Jurkat, Clone E6-1 (cell line): ENCODE results near the gene CAPN12.
A peak's percentile ranks its signal among the peaks of the same experiment; 100 is the strongest.

Experiments
- DNase-seq: peaks from one replicate; pipeline ENCODE4 v3.0.0-alpha.2; 2011; ENCODE audit warnings: low read depth, low spot score
- H3K4me3 ChIP-seq: 2 replicates; pipeline ENCODE4 v1.5.1; 2011; ENCODE audit warnings: mild to moderate bottlenecking, low read length, control low read depth, moderate library complexity

Gene CAPN12

GRCh38 chr19:38740257-38740592, 4.0 kb downstream of the CAPN12 start:
- no peak overlapping the region for H3K4me3 ChIP-seq
- no peak for DNase-seq

- H3K4me3 ChIP-seq = no peak overlapping the region
- no peak for DNase-seq
Measured at GRCh38 chr19:38739440-38740256, 4.6 kb downstream of the CAPN12 start.

GRCh38 chr19:38737921-38738737, 6.1 kb downstream of the CAPN12 start:
- no peak overlapping the region for H3K4me3 ChIP-seq
- DNase-seq = no peak

- no peak for DNase-seq
Measured at GRCh38 chr19:38737281-38737865, 6.9 kb downstream of the CAPN12 start.

GRCh38 chr19:38736413-38737280, 7.6 kb downstream of the CAPN12 start:
- H3K4me3 ChIP-seq = no peak overlapping the region
- DNase-seq = peak; percentile 17

More at GRCh38 chr19:38737281-38737865, 6.9 kb downstream of the CAPN12 start:
- H3K4me3 ChIP-seq = no peak overlapping the region

GRCh38 chr19:38736036-38736412, 8.2 kb downstream of the CAPN12 start:
- no peak for DNase-seq
- no peak overlapping the region for H3K4me3 ChIP-seq

GRCh38 chr19:38735257-38735686, 9.0 kb downstream of the CAPN12 start:
- H3K4me3 ChIP-seq = no peak overlapping the region
- no peak for DNase-seq

GRCh38 chr19:38734426-38735256, 9.6 kb downstream of the CAPN12 start:
- no peak for DNase-seq
- H3K4me3 ChIP-seq = no peak overlapping the region

- H3K4me3 ChIP-seq = no peak overlapping the region
- no peak for DNase-seq
Measured at GRCh38 chr19:38734176-38734425, 10.2 kb downstream of the CAPN12 start.

GRCh38 chr19:38733493-38734175, 10.6 kb downstream of the CAPN12 start:
- DNase-seq = no peak
- no peak overlapping the region for H3K4me3 ChIP-seq

- H3K4me3 ChIP-seq = no peak overlapping the region
- DNase-seq = no peak
Measured at GRCh38 chr19:38733241-38733492, 11.1 kb downstream of the CAPN12 start.

- no peak overlapping the region for H3K4me3 ChIP-seq
- no peak for DNase-seq
Measured at GRCh38 chr19:38731654-38732301, 12.5 kb downstream of the CAPN12 start.

- DNase-seq = no peak
- H3K4me3 ChIP-seq = no peak overlapping the region
Measured at GRCh38 chr19:38730731-38731589, 13.3 kb downstream of the CAPN12 start.

- H3K4me3 ChIP-seq = no peak overlapping the region
- DNase-seq = no peak
Measured at GRCh38 chr19:38730470-38730730, 13.9 kb downstream of the CAPN12 start.

GRCh38 chr19:38729653-38730469, 14.4 kb downstream of the CAPN12 start:
- H3K4me3 ChIP-seq = no peak overlapping the region
- peak; percentile 27 for DNase-seq

- H3K4me3 ChIP-seq = no peak overlapping the region
- DNase-seq = no peak
Measured at GRCh38 chr19:38728752-38729541, 15.3 kb downstream of the CAPN12 start.
